Mesenchymal stem cell (in vitro differentiated cells and primary cell): Measurements from ENCODE around the gene TBC1D32.

Experiments used
- DNase-seq: peaks from one replicate; pipeline ENCODE4 v3.0.0-alpha.2; 2013
- H2AFZ ChIP-seq: one replicate; pipeline ENCODE4 v1.6.1; 2013; ENCODE audit warnings: low read depth, mild to moderate bottlenecking, control low read depth, inconsistent platforms, low read length, moderate library complexity
- H2AK5ac ChIP-seq: 2 replicates; pipeline ENCODE4 v1.6.1; 2013; ENCODE audit warnings: low read length, moderate library complexity, mild to moderate bottlenecking, inconsistent platforms; ENCODE audit not compliant: severe bottlenecking
- H2BK120ac ChIP-seq: one replicate; pipeline ENCODE4 v1.6.1; 2013; ENCODE audit warnings: low read depth, mild to moderate bottlenecking, inconsistent platforms, low read length, moderate library complexity
- H2BK12ac ChIP-seq, 2 experiments: one replicate each; pipeline ENCODE4 v1.6.1; 2013; ENCODE audit warnings: inconsistent platforms in 2 of 2, low read length in 2 of 2, mild to moderate bottlenecking in 2 of 2, moderate library complexity in 2 of 2, control low read depth in 1 of 2
- H2BK15ac ChIP-seq: one replicate; pipeline ENCODE4 v1.6.1; 2013; ENCODE audit warnings: mild to moderate bottlenecking, low read depth, inconsistent platforms; ENCODE audit not compliant: poor library complexity, severe bottlenecking
- H2BK5ac ChIP-seq: 2 replicates; pipeline ENCODE4 v1.6.1; 2013; ENCODE audit warnings: low read depth, mild to moderate bottlenecking, low read length, control low read depth, inconsistent platforms; ENCODE audit not compliant: poor library complexity, severe bottlenecking
- H3K14ac ChIP-seq, 2 experiments: one replicate each; pipeline ENCODE4 v1.6.1; 2013; ENCODE audit warnings: inconsistent platforms in 2 of 2, low read length in 2 of 2, control low read depth in 1 of 2, mild to moderate bottlenecking in 1 of 2, moderate library complexity in 1 of 2
- H3K18ac ChIP-seq, 2 experiments: one replicate each; pipeline ENCODE4 v1.6.1; 2013; ENCODE audit warnings: inconsistent platforms in 2 of 2, low read length in 2 of 2, control low read depth in 1 of 2, low read depth in 1 of 2, mild to moderate bottlenecking in 1 of 2
- H3K23ac ChIP-seq, 2 experiments: one replicate each; pipeline ENCODE4 v1.6.1; 2013; ENCODE audit warnings: inconsistent platforms in 2 of 2, low read length in 2 of 2, mild to moderate bottlenecking in 2 of 2, moderate library complexity in 2 of 2, control low read depth in 1 of 2
- H3K27ac ChIP-seq: 2 replicates; pipeline ENCODE4 v1.5.1; 2013; ENCODE audit warnings: mild to moderate bottlenecking, moderate library complexity, low read length, control low read depth, inconsistent platforms; ENCODE audit not compliant: poor library complexity, severe bottlenecking
- H3K27me3 ChIP-seq, 2 experiments: 2 replicates each; pipeline versions ENCODE4 v1.6.1 to v1.7.0; 2013; ENCODE audit warnings: low read length in 2 of 2, mild to moderate bottlenecking in 2 of 2, moderate library complexity in 2 of 2, control low read depth in 1 of 2, inconsistent platforms in 1 of 2; ENCODE audit not compliant: control insufficient read depth in 1 of 2, insufficient read depth in 1 of 2
- H3K36me3 ChIP-seq, 2 experiments: 2 replicates each; pipeline versions ENCODE4 v1.6.1 to v1.7.0; 2013; ENCODE audit warnings: low read length in 2 of 2, control low read depth in 1 of 2, inconsistent platforms in 1 of 2, low read depth in 1 of 2, mild to moderate bottlenecking in 1 of 2; ENCODE audit not compliant: insufficient read depth in 2 of 2, control insufficient read depth in 1 of 2
- H3K4ac ChIP-seq, 2 experiments: one replicate each; pipeline ENCODE4 v1.6.1; 2013; ENCODE audit warnings: inconsistent platforms in 2 of 2, low read length in 2 of 2, mild to moderate bottlenecking in 2 of 2, moderate library complexity in 2 of 2, control low read depth in 1 of 2, low read depth in 1 of 2
- H3K4me1 ChIP-seq: 2 replicates; pipeline ENCODE4 v1.6.1; 2013; ENCODE audit warnings: low read depth, low read length, control low read depth; ENCODE audit not compliant: control insufficient read depth, insufficient read depth
- H3K4me2 ChIP-seq: 2 replicates; pipeline ENCODE4 v1.6.1; 2013; ENCODE audit warnings: low read length, mild to moderate bottlenecking, inconsistent platforms; ENCODE audit not compliant: poor library complexity, severe bottlenecking
- H3K4me3 ChIP-seq, 2 experiments: 2 replicates each; pipeline versions ENCODE4 v1.5.1 to v1.7.0; 2013; ENCODE audit warnings: low read length in 2 of 2, mild to moderate bottlenecking in 2 of 2, control low read depth in 1 of 2, low read depth in 1 of 2; ENCODE audit not compliant: insufficient read depth in 1 of 2
- H3K79me1 ChIP-seq: replicated peaks from 2 replicates; pipeline ENCODE4 v1.6.1; 2013; ENCODE audit warnings: mild to moderate bottlenecking, control low read depth, low read length, inconsistent platforms; ENCODE audit not compliant: poor library complexity, severe bottlenecking
- H3K9ac ChIP-seq: 2 replicates; pipeline ENCODE4 v1.7.0; 2013; ENCODE audit warnings: mild to moderate bottlenecking, low read length, moderate library complexity
- H3K9me3 ChIP-seq: 2 replicates; pipeline ENCODE4 v1.7.0; 2013; ENCODE audit warnings: mild to moderate bottlenecking, low read length; ENCODE audit not compliant: control insufficient read depth
- H4K8ac ChIP-seq: one replicate; pipeline ENCODE4 v1.6.1; 2013; ENCODE audit warnings: inconsistent platforms, mild to moderate bottlenecking, low read length, moderate library complexity
- H4K91ac ChIP-seq: one replicate; pipeline ENCODE4 v1.6.1; 2013; ENCODE audit warnings: mild to moderate bottlenecking, low read length, inconsistent platforms
- WGBS: methylation state at CpG from one replicate; pipeline ENCODE4 v1.1.7; 2013; ENCODE audit warnings: mixed read lengths; 5-methylcytosine and 5-hydroxymethylcytosine counted together

The TBC1D32 gene

GRCh38 chr6:121344539-121344938 is 10.3 kb upstream of the TBC1D32 start:
- H3K27me3 ChIP-seq = no peaks in the 10 kb centered on the region
- no peak overlapping the region for H2BK15ac ChIP-seq
- no peak overlapping the region for H3K4me3 ChIP-seq
- H2BK120ac ChIP-seq = no peak overlapping the region
- no peak overlapping the region for H2AK5ac ChIP-seq
- H2BK5ac ChIP-seq = no peak overlapping the region
- no peaks in the 10 kb centered on the region for H3K36me3 ChIP-seq
- no peak overlapping the region for H3K14ac ChIP-seq
- DNase-seq = no peak
- no peak overlapping the region for H2AFZ ChIP-seq
- no peaks in the 10 kb centered on the region for H3K4me1 ChIP-seq
- no peak overlapping the region for H3K9ac ChIP-seq
- no peak overlapping the region for H3K4me2 ChIP-seq
- no peaks in the 10 kb centered on the region for H3K9me3 ChIP-seq
- H3K18ac ChIP-seq = no peak overlapping the region
- no peak overlapping the region for H4K8ac ChIP-seq
- H2BK12ac ChIP-seq = no peak overlapping the region
- H3K27ac ChIP-seq = no peak overlapping the region
- no peaks in the 10 kb centered on the region for H3K79me1 ChIP-seq
- no peak overlapping the region for H3K23ac ChIP-seq
- 100% methylated on average over 1 of the region's 2 CpGs for WGBS
- no peak overlapping the region for H4K91ac ChIP-seq
- H3K4ac ChIP-seq = no peak overlapping the region

GRCh38 chr6:121339639-121340226 is 5.5 kb upstream of the TBC1D32 start:
- no peaks in the 10 kb centered on the region for H3K36me3 ChIP-seq
- H2AK5ac ChIP-seq = no peak overlapping the region
- no peak overlapping the region for H4K8ac ChIP-seq
- H3K14ac ChIP-seq = no peak overlapping the region
- H2AFZ ChIP-seq = no peak overlapping the region
- no peak overlapping the region for H2BK12ac ChIP-seq
- no peaks in the 10 kb centered on the region for H3K79me1 ChIP-seq
- H4K91ac ChIP-seq = no peak overlapping the region
- H2BK5ac ChIP-seq = no peak overlapping the region
- no peak overlapping the region for H3K18ac ChIP-seq
- H3K4me3 ChIP-seq = no peak overlapping the region
- no peak overlapping the region for H3K23ac ChIP-seq
- H3K9ac ChIP-seq = no peak overlapping the region
- no peaks in the 10 kb centered on the region for H3K27me3 ChIP-seq
- no peak overlapping the region for H2BK120ac ChIP-seq
- 88% methylated on average over 12 of the region's 12 CpGs for WGBS
- H3K9me3 ChIP-seq = no peaks in the 10 kb centered on the region
- no peak overlapping the region for H3K4ac ChIP-seq
- H3K4me1 ChIP-seq = no peaks in the 10 kb centered on the region
- H3K4me2 ChIP-seq = no peak overlapping the region
- H3K27ac ChIP-seq = no peak overlapping the region
- H2BK15ac ChIP-seq = no peak overlapping the region
- no peak for DNase-seq

GRCh38 chr6:121338956-121339355 is 4.7 kb upstream of the TBC1D32 start:
- Histone ChIP-seq H3K9ac (no peak overlapping the region), H3K4me1 (no peaks in the 10 kb centered on the region), H3K4me3 (no peak overlapping the region), H2BK15ac (no peak overlapping the region), H3K14ac (no peak overlapping the region), H3K9me3 (no peaks in the 10 kb centered on the region), H3K27ac (no peak overlapping the region), H2AK5ac (no peak overlapping the region), H3K4ac (no peak overlapping the region), H3K23ac (no peak overlapping the region), H2BK5ac (no peak overlapping the region), H3K27me3 (no peaks in the 10 kb centered on the region), H4K91ac (no peak overlapping the region), H2BK12ac (no peak overlapping the region), H2BK120ac (no peak overlapping the region), H3K36me3 (no peaks in the 10 kb centered on the region), H2AFZ (no peak overlapping the region), H3K18ac (no peak overlapping the region), H3K79me1 (no peaks in the 10 kb centered on the region), H4K8ac (no peak overlapping the region), H3K4me2 (no peak overlapping the region)
- no peak for DNase-seq
- no CpG with 5 or more reads among the region's 2 CpGs for WGBS

GRCh38 chr6:121338366-121338765 is 4.1 kb upstream of the TBC1D32 start:
- Histone ChIP-seq H3K36me3 (no peaks in the 10 kb centered on the region), H3K4me2 (no peak overlapping the region), H3K27me3 (no peaks in the 10 kb centered on the region), H2BK120ac (no peak overlapping the region), H2AK5ac (no peak overlapping the region), H3K4me1 (no peaks in the 10 kb centered on the region), H3K18ac (no peak overlapping the region), H3K4me3 (no peak overlapping the region), H3K79me1 (peaks cover 3% of the 10 kb centered on the region), H2BK12ac (no peak overlapping the region), H4K8ac (no peak overlapping the region), H2BK15ac (no peak overlapping the region), H3K9me3 (no peaks in the 10 kb centered on the region), H3K9ac (no peak overlapping the region), H3K4ac (no peak overlapping the region), H2AFZ (no peak overlapping the region), H3K14ac (no peak overlapping the region), H4K91ac (no peak overlapping the region), H3K27ac (no peak overlapping the region), H2BK5ac (no peak overlapping the region), H3K23ac (no peak overlapping the region)
- DNase-seq = no peak
- WGBS = no CpG with 5 or more reads among the region's 1 CpG
